Fibroblast of the conjunctiva (primary cell): ENCODE measurements around the gene MAP2K1.
"Not testable (repeated sequence)": the region's sequence is repeated elsewhere in the genome, so short reads cannot be mapped to it uniquely, and the experiment has no call there.

Experiments
- DNase-seq: peaks from one replicate; pipeline ENCODE4 v3.0.0-alpha.2; 2010; ENCODE audit warnings: low read depth

Gene MAP2K1

GRCh38 chr15:66477011-66477410, 90.3 kb downstream of the MAP2K1 start:
- DNase-seq, result no peak

DNA sequence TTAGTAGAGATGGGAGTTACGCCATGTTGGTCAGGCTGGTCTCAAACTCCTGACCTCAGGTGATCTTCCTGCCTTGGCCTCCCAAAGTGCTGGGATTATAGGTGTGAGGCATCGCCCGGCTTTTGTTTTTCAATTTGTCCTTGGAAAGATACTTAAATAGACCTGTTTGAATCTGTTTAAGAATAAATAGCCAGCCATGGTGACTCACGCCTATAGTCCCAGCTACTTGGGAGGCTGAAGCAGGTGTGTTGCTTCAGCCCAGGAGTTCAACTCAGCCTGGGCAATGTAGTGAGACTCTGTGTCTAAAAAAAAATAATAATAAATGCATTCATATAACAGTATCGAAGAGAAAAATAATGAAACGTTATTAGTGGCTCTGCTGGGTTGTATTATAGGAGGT, 93.6 kb downstream of the MAP2K1 start:
- no peak for DNase-seq

DNA sequence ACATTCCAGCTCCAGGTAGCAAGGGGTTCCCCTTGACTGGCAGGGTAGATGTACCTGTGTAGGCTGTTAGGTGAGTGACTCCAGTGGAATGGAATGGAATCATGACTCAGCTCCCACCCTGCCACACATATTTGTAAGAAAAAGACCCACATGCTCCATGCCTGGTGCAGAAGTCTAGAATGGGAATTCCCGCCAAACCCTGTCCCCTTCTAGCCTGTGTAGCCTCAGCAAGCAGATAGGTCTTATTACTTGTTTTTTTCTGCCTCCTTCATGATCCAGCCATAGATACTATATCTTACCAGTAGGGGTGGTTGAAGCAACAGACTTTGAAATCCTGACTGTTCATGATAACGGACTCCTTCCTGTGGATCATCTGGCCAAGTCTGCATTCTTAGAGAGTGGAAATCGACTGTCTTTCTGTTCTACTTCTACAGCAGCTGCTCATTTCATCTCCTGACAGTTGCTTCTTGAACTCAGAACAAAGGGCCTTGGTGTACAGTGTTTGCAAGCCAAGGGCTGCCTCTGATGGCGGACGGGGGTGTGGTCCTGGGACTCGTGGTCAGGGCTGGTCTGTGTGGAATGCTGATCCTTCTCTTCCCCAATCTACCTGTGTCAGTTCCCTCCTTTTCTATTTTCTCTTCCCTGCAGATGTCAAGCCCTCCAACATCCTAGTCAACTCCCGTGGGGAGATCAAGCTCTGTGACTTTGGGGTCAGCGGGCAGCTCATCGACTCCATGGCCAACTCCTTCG, 94.6 kb downstream of the MAP2K1 start:
- no peak for DNase-seq

DNA sequence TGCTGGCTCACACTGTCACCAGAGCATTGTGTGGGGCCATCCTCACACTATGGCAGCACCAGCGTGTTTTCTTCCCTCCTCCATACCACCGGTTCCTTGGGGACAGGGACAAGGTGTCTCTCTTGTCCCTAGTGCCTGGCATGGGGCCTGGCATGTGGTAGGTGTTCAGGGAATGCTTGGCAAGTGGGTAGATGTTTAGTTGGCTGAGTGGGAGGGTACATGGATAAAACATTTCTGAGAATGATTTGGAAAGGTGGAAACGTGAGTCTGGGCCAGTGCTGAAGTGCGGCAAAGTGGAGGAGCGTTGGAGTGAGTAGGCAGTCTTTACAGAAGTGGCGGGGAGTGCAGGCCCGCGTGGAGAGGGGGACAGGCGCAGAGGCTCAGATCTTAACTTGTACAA, 95.8 kb downstream of the MAP2K1 start:
- no peak for DNase-seq

- DNase-seq, result no peak
Measured at GRCh38 chr15:66483131-66483566, 96.4 kb downstream of the MAP2K1 start.

GRCh38 chr15:66484539-66485112, 97.9 kb downstream of the MAP2K1 start:
- DNase-seq, result no peak

DNA sequence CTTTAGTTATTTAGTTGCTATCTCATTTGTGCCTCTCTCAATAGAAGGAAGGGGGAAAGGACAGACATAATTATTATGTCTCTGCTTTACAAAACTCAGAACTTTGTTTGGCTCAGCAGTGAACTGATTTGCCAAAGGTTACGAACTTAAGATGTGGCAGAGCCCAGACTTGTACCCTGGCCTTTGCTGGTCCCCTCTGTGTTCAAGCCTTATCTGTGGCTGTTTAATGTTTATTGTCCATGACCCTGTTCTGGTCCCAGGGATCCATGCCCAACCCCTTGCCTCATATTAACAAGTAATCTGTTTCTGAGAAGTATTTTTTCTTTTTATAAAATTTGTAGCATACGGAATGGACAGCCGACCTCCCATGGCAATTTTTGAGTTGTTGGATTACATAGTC, 100.2 kb downstream of the MAP2K1 start:
- DNase-seq, result no peak

GRCh38 chr15:66488525-66488924, 101.8 kb downstream of the MAP2K1 start:
- DNase-seq, result no peak

DNA sequence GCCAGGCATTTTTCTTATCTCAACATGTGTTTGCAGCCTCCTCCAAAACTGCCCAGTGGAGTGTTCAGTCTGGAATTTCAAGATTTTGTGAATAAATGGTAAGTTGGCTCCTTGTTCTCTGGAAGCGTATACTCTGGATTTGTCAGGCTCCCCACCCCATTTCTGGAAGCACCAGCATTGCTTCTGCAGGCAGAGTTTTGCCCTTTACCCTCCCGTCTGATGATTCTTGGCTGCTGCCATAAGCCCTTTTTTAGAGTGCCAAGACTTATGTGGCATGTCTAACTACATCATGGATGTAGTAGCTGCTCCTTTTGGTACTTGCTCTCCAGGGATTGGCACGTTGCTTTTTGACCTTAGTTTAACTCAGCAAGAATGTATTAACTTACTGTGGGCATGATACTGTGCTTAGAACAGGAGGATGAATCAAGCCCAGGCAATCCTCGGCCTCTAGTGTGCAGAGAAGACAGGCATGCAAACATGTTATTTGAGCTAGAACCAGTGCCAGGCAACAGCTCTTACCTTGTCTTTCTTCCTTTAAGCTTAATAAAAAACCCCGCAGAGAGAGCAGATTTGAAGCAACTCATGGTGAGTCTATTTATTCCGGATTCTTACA, 102.6 kb downstream of the MAP2K1 start:
- no peak for DNase-seq

GRCh38 chr15:66491846-66492245, 105.1 kb downstream of the MAP2K1 start:
- no peak for DNase-seq

DNA sequence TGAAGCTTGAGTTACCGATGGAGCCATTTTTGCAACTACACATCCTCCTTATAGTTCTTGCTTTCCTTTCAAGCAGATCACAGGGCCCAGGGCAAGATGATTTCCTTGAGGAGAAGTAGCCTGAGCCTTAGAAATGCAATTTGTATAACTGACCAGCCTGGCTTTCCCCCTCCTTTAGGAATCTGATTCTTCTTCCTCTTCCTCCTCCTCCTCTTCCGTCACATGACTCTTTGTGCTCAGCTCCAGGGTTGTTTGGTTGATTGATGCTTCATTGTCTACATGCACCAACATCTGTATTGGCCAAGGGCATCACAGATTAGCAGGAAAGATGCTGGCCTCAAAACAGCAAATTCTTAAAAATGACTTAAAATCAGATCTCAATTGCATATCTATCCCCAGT, 107.5 kb downstream of the MAP2K1 start:
- DNase-seq, result no peak

- no peak for DNase-seq
Measured at GRCh38 chr15:66496951-66497501, 110.3 kb downstream of the MAP2K1 start.

DNA sequence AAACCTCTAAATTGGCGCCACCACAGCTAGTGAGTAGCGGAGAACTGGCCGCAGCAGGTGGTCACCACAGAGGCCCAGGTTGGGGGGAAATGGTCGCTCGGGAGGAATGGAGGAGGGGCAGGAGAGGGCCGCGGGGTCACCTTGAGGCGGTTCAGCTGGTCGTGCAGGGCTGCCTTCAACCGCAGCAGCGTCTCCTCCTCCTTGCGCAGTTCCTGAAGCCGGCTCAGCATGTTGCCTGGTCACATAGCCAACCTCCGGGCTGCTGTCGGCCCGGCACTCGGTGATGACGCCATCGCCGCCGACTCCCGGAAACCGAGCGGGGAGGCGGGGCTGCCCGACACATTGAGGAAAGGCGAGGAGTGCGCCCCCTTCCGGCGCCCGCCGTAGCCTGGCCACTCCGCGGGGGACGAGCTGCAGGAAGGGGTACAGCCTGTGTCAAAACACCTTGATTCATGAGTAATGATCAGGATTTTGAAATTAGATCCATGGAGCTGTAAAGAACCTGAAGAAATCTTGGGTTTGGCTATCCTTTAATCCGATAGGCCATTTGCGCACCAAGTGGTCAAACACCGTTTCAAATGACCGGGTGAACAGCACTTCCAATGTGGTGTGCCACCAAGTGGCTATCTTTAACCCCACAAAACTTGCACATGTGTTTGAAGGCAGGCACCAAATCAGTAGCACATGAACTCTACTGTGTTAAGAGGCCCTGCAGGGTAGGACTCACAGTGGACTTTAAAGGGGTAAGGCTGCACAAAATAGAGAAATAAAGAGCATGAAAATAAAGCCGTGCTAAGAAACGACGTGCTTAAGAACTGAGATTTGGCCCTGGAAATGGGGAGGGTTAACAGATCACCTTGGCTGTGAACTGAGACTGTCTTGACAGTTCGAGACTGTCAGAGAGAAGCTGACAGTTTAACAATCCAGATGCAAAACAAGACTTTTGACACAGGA, 111.1 kb downstream of the MAP2K1 start, which contains the start of gene SNAPC5:
TSS of gene SNAPC5 (minus strand) at position 261 of the 954 bp plus-strand sequence. CDS start at position 230, 31 bp downstream.
- DNase-seq, result peak; percentile 85

- no peak for DNase-seq
Measured at GRCh38 chr15:66498501-66499386, 112.0 kb downstream of the MAP2K1 start.

GRCh38 chr15:66500346-66500745, 113.6 kb downstream of the MAP2K1 start:
- DNase-seq, result not testable (repeated sequence)

DNA sequence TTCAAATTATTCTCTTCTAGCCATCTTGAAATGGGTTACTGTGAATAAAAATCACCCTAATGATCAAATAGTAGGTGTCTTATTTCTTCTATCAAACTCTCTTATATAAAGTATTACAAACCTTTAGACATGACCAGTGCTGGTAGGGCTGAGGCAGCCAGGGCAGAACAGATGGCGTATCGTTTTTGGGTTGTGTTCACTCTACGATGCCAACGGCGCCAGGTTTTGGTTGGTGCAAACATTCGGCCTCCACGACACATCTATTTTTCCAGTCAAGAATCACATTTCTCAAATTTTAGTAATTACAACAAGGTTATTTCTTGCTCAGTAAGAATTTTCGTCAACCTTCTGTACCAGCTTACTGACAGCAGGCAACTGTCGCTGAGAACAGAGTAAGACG, 115.8 kb downstream of the MAP2K1 start:
- no peak for DNase-seq

DNA sequence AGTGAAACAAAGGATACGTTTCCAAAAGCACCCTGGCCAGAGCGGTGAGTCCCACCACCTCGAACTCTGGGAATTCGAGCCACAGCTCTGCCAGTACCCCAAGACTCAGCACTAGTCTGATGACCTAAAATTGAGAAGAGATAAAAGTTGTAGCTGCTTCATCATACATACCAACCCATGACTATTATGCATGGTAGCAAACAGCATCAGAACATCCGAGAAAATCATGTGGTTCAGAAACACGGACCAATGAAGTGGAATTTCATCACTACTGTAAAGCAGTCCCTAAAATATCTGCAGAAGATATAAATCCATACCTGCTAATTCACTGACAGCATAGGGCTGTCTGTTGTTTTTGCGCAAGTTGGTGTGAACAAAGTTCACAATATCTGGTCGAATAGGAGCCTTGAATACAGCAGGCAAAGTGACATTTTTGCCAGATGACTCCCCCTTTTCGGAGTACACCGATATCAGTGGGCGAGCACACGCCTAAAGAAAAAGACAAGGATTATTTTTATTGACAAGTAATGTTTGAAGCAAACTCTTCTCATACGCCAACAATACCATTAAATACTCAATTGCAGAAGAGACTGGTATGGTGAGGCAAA, 116.4 kb downstream of the MAP2K1 start:
- DNase-seq, result not testable (repeated sequence)

DNA sequence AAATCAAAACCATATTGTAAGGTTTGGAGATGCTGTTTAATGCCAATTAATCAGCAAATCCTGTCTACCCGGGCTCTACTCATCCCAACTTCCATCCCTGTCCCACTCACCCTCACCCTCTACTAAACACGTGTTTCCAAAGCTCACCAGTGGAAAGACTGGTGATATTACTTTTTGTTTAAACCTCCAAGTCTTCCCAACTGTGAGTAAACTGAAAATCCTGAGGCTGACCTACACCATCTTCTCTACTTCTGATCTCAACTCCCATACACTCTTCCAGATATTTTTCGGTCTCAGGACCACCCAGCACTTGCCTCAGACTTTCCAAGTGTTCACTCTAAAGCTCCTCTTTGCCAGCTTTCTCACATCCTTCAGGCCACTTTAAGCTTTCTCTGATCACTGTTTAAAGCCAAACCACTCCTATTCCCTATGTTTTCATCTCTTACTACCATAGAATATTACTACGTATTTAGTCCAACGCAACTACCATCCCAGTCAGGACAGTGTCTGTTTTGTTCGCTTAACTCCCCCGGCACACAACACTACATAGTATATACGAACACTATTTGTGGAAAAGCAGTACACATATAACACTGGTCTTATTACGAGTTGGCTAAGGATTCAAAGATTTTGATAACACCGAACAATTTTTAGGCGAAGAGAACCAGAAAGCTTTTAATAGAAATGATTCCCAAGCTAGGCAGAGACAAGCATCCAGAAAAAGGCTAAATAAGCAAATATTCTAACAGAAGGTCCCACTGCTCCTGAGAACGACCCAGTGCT, 117.3 kb downstream of the MAP2K1 start:
- DNase-seq, result no peak
